SK-N-MC (cell line): ENCODE measurements around the gene MT1H.

Experiments
- DNase-seq: peaks from one replicate; pipeline ENCODE4 v3.0.0-alpha.2; 2011; ENCODE audit warnings: low read depth, low spot score
- H3K27ac ChIP-seq: fragments of 200-600 bp; sonication (generic); 2 replicates; pipeline ENCODE4 v1.5.1; 2016; ENCODE audit warnings: mixed run types
- H3K36me3 ChIP-seq: fragments of 200-600 bp; sonication (generic); 2 replicates; pipeline ENCODE4 v1.6.1; 2017; ENCODE audit warnings: antibody characterized with exemption, low read length, mixed read lengths; ENCODE audit not compliant: insufficient read depth
- H3K4me3 ChIP-seq: fragments of 200-600 bp; sonication (generic); 2 replicates; pipeline ENCODE4 v1.5.1; 2016
- H3K9ac ChIP-seq: fragments of 200-600 bp; sonication (generic); 2 replicates; pipeline ENCODE4 v1.8.0; 2017; ENCODE audit warnings: mixed run types, mixed read lengths; ENCODE audit not compliant: insufficient read length
- H3K9me3 ChIP-seq: fragments of 200-600 bp; sonication (generic); 2 replicates; pipeline ENCODE4 v1.6.1; 2017; ENCODE audit warnings: low read depth, mild to moderate bottlenecking, antibody characterized with exemption, low read length, moderate library complexity, mixed read lengths
- EZH2 ChIP-seq: fragments of 200-600 bp; sonication (generic); IDR thresholded peaks from one replicate; pipeline ENCODE4 v1.6.1; 2017; ENCODE audit warnings: antibody characterized with exemption
- FOXP2 ChIP-seq: optimal IDR thresholded peaks from 2 replicates; pipeline ENCODE3; 2011; ENCODE audit warnings: mild to moderate bottlenecking, moderate library complexity; ENCODE audit not compliant: insufficient read depth; ENCODE audit errors: extremely low read length, control extremely low read depth
- POLR2AphosphoS5 ChIP-seq: IDR thresholded peaks from 2 replicates; pipeline ENCODE4 v1.6.1; 2012; ENCODE audit warnings: mild to moderate bottlenecking, low read depth, low read length, borderline replicate concordance

Gene MT1H

GRCh38 chr16:56700195-56700594, 30.6 kb downstream of the MT1H start:
- Histone ChIP-seq H3K36me3 (no peaks in the 10 kb centered on the region), H3K27ac (no peak overlapping the region), H3K4me3 (no peak overlapping the region), H3K9me3 (no peaks in the 10 kb centered on the region), H3K9ac (no peak overlapping the region)
- TF ChIP-seq EZH2 = no peak
- TF ChIP-seq FOXP2 = no peak
- TF ChIP-seq POLR2AphosphoS5 = no peak
- DNase-seq = no peak

GRCh38 chr16:56700631-56701030, 31.0 kb downstream of the MT1H start:
- TF ChIP-seq FOXP2 (no peak), EZH2 (no peak), POLR2AphosphoS5 (no peak)
- Histone ChIP-seq H3K9me3 (no peaks in the 10 kb centered on the region), H3K36me3 (no peaks in the 10 kb centered on the region), H3K27ac (no peak overlapping the region), H3K9ac (no peak overlapping the region), H3K4me3 (no peak overlapping the region)
- no peak for DNase-seq

DNA sequence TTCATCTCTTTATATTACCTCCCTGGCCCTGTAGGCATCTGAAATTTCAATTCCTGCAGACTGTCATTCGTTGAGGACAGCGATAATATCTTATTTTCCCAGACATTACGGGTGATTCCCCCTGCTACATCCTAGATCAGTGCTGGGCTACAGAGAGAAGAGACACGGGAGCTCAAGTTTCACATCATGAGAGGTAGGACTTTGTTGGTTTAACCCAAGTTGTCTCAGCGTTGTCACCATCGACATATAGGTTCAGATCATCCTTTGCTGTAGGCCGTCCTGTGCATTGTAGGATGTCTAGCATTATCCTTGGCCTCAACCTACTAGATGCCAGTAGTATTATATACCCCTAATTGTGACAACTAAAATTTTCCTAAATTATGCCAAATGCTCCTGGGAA, 31.9 kb downstream of the MT1H start:
- H3K9me3 ChIP-seq = no peaks in the 10 kb centered on the region
- H3K9ac ChIP-seq = no peak overlapping the region

DNA sequence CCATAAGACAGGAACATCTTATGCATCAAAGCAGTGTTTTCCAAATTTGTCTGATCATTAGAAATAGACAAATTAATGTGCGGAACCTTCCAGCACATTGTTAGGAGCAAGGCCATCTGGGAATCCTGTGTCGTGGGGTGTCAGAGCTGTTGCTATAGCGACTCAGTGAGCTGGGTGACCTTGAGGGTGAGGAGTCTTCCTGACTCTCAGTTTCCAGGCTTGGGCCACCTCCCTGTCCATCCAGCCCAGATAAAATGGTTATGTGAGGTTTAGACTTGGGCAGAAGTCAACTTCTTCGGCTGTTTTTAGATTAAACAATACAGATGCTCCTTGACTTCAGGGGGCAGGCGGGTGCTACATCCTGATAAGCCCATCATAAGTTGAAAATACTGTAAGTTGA, 33.2 kb downstream of the MT1H start:
- no peak overlapping the region for H3K9ac ChIP-seq
- H3K36me3 ChIP-seq = no peaks in the 10 kb centered on the region
- no peak overlapping the region for H3K4me3 ChIP-seq
- no peak overlapping the region for H3K27ac ChIP-seq
- no peaks in the 10 kb centered on the region for H3K9me3 ChIP-seq
- no peak for DNase-seq
- TF ChIP-seq FOXP2 = no peak
- no peak for TF ChIP-seq POLR2AphosphoS5
- no peak for TF ChIP-seq EZH2

More for the DNA sequence above, 31.9 kb downstream of the MT1H start:
- H3K27ac ChIP-seq = no peak overlapping the region
- no peaks in the 10 kb centered on the region for H3K36me3 ChIP-seq
- DNase-seq = no peak
- TF ChIP-seq POLR2AphosphoS5 (no peak), FOXP2 (no peak), EZH2 (no peak)
- no peak overlapping the region for H3K4me3 ChIP-seq

DNA sequence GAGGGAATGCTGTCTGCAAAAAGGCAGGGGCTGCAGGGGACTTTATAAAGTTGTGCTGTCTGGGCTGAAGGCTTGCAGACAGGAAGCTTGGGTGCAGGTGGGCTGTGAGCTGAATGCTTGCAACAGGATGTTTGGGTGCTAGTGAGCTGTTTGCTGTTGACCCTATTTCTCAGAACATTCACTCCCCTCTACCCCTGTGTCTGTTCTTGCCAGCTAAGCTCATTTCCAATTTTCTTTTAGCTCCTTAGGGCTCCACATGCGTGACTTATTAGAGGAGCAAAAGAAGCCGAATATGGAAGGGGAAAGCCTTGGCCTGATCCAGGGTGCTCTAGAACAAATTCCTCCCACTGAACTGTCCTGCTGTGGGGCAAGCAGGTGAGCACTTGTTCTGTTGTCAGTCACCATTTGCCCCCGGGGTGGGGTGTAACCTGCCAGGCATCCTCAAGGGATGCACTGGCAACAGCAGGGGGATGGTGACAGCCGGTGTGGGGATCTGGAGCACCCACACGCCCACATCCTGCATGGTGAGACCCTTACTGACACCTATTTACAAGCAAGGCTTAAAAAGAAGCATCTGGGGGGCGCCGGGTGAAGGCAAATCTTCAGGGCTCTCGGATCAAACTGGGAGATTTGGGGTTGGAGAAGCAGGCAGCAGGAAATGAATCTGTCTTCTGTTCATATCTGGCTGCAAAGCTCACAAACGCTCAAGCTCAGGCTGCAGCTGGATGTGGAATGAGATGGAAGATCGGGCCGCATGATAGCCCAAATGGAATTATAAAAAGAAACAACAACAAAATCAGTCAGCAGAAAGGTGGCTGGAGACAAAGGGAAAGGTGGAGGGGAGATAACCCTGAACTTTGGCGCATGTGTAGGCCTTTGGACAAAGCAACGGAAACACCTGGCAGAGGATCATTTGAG, 39.2 kb downstream of the MT1H start:
- no peak overlapping the region for H3K4me3 ChIP-seq
- no peaks in the 10 kb centered on the region for H3K9me3 ChIP-seq
- DNase-seq = no peak
- no peak overlapping the region for H3K9ac ChIP-seq
- no peak overlapping the region for H3K27ac ChIP-seq
- TF ChIP-seq EZH2 (no peak), POLR2AphosphoS5 (no peak), FOXP2 (no peak)
- H3K36me3 ChIP-seq = no peaks in the 10 kb centered on the region

DNA sequence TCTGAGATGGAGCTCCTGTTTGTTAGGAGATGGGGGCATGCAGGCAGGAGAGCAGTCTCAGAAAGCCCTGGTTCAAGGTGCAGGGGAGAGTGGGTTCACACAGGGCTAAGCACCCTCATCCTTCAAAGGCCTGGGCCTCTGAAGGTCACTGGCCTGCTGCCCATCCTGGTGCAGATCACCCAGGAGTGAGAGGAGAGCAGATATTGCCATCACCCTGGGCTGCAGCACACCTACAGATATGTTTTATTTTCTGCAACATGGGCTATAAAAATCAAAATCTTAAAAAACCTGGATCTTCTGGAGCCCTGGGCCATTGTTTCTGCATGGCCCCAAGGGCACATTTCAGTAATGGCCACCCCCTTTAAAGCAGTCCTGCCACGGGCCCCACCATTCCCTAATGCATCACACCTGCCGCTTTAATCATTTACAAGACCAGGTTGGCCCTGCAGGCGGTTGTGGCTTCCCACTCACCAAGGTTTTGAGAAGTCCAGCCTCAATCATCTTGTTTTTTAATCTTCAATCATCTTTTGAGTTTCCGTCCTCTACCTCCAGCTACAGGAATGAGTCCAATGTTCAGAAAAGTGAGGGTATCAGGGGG, 39.9 kb downstream of the MT1H start:
- no peak overlapping the region for H3K27ac ChIP-seq
- H3K36me3 ChIP-seq = no peaks in the 10 kb centered on the region
- TF ChIP-seq EZH2 (no peak), POLR2AphosphoS5 (no peak), FOXP2 (no peak)
- no peaks in the 10 kb centered on the region for H3K9me3 ChIP-seq
- H3K9ac ChIP-seq = no peak overlapping the region
- H3K4me3 ChIP-seq = no peak overlapping the region
- DNase-seq = no peak

DNA sequence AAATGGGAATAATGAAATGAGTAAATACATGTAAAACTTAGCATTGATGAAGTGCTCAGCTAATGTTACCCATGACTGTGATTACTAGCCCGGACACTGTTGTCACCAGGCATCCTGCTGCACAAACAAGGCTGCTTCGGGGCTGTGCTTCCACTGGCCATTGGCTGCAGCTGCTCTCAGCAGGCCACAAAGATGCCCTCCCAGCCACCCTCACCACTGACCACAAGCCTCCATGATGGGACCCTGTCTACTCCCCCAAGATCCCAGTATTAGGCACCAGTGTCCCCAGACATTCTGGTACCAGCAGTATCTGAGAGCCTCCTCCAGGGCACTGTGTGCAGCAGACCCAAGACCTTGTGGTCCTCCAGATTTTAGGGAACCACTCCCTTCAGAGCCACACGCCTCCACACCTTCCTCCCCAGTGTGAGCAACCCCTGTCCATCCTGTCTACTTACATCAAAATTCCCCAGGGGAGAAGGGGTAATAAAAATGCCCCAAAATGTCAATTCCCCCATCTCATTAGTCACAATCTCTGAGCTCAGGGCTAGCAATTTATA, 40.6 kb downstream of the MT1H start:
- no peak overlapping the region for H3K9ac ChIP-seq
- H3K4me3 ChIP-seq = no peak overlapping the region
- TF ChIP-seq EZH2 (no peak), POLR2AphosphoS5 (no peak), FOXP2 (no peak)
- no peaks in the 10 kb centered on the region for H3K36me3 ChIP-seq
- H3K27ac ChIP-seq = no peak overlapping the region
- no peaks in the 10 kb centered on the region for H3K9me3 ChIP-seq
- DNase-seq = no peak

- TF ChIP-seq FOXP2 (no peak), POLR2AphosphoS5 (no peak), EZH2 (no peak)
These were observed 42.2 kb downstream of the MT1H start for GRCh38 chr16:56711862-56712261.

More at GRCh38 chr16:56711862-56712261, 42.2 kb downstream of the MT1H start:
- Histone ChIP-seq H3K9me3 (no peaks in the 10 kb centered on the region), H3K36me3 (no peaks in the 10 kb centered on the region), H3K9ac (no peak overlapping the region), H3K27ac (no peak overlapping the region), H3K4me3 (no peak overlapping the region)
- DNase-seq = no peak
